Measurements from ENCODE around the gene KIF26A. TPM values are rescaled to one million over a fixed set of nuclear protein-coding genes. Genes with fewer than 3 reads are reported as not detected.
"Not testable (repeated sequence)": the region's sequence is repeated elsewhere in the genome, so short reads cannot be mapped to it uniquely, and the experiment has no call there.

The KIF26A gene
- total and polyA plus RNA-seq, 2 of the 13 experiments (the other 11 are each of a cell fraction or from before 2014, with no cell fraction given), result not detected

GRCh38 chr14:104152686-104153393 is 14.5 kb downstream of the KIF26A start:
- POLR2A ChIA-PET, result no interaction called here
- Histone ChIP-seq H3K27me3 (ENCODE audit: control insufficient read depth in 1 of 2, insufficient read depth in 2 of 2, low read length in 2 of 2) (peaks cover 11 to 33% of the 10 kb centered on the region in 2 experiments; a peak in 4 of 5 replicates), H3K4me2 (ENCODE audit: low read depth, low read length) (no peak overlapping the region), H3K9ac (ENCODE audit: insufficient read depth, low read depth, low read length) (no peak overlapping the region), H3K79me2 (ENCODE audit: insufficient read depth, low read length) (no peaks in the 10 kb centered on the region), H3K36me3 (replicated peaks in 1 of 2; ENCODE audit: control insufficient read depth in 1 of 2, insufficient read depth in 2 of 2, low read length in 2 of 2) (no peaks in the 10 kb centered on the region), H3K9me3 (ENCODE audit: low read length) (no peaks in the 10 kb centered on the region), H2AFZ (ENCODE audit: low read length) (no peak overlapping the region), H3K4me3 (replicated peaks in 1 of 3; ENCODE audit: insufficient read depth in 1 of 3, low read depth in 2 of 3, low read length in 3 of 3) (no peak overlapping the region), H4K20me1 (ENCODE audit: insufficient read depth, low read length) (0 out of 2 replicates have a peak, but pooled peaks cover 3% of the 10 kb centered on the region), H3K27ac (ENCODE audit: extremely low read length, insufficient read depth, low read length) (no peak overlapping the region), H3K4me1 (ENCODE audit: insufficient read depth, low read length) (no peaks in the 10 kb centered on the region)
- TF ChIP-seq JUN (CRISPR knock-in tag; IDR thresholded peaks at IDR 0.05) (no peak), PRDM4 (CRISPR knock-in tag; IDR thresholded peaks at IDR 0.05; ENCODE audit: borderline replicate concordance) (no peak), SMAD3 (CRISPR knock-in tag; IDR thresholded peaks at IDR 0.05) (no peak), ZZZ3 (CRISPR knock-in tag; IDR thresholded peaks at IDR 0.05; ENCODE audit: borderline replicate concordance) (no peak), GABPA (IDR thresholded peaks at IDR 0.05; ENCODE audit: low read depth, low read length) (no peak), GABPA (CRISPR knock-in tag; IDR thresholded peaks at IDR 0.05; ENCODE audit: low read depth) (no peak), RELA (CRISPR knock-in tag; IDR thresholded peaks at IDR 0.05) (no peak), ZBTB7B (CRISPR knock-in tag; IDR thresholded peaks at IDR 0.05) (no peak), ZNF605 (CRISPR knock-in tag; IDR thresholded peaks at IDR 0.05) (no peak), THYN1 (CRISPR knock-in tag; IDR thresholded peaks at IDR 0.05; ENCODE audit: borderline replicate concordance, low read depth) (no peak), SYNCRIP (IDR thresholded peaks at IDR 0.05; ENCODE audit: insufficient read depth, low read depth, low read length) (no peak)
- TF ChIP-seq, protein P1, sequence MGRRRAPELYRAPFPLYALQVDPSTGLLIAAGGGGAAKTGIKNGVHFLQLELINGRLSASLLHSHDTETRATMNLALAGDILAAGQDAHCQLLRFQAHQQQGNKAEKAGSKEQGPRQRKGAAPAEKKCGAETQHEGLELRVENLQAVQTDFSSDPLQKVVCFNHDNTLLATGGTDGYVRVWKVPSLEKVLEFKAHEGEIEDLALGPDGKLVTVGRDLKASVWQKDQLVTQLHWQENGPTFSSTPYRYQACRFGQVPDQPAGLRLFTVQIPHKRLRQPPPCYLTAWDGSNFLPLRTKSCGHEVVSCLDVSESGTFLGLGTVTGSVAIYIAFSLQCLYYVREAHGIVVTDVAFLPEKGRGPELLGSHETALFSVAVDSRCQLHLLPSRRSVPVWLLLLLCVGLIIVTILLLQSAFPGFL (CRISPR knock-in tag; IDR thresholded peaks at IDR 0.05), result no peak
- TF ChIP-seq, protein P2, sequence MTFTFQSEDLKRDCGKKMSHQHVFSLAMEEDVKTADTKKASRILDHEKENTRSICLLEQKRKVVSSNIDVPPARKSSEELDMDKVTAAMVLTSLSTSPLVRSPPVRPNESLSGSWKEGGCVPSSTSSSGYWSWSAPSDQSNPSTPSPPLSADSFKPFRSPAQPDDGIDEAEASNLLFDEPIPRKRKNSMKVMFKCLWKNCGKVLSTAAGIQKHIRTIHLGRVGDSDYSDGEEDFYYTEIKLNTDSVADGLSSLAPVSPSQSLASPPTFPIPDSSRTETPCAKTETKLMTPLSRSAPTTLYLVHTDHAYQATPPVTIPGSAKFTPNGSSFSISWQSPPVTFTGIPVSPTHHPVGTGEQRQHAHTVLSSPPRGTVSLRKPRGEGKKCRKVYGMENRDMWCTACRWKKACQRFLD (CRISPR knock-in tag; IDR thresholded peaks at IDR 0.05; ENCODE audit: borderline replicate concordance), result no peak
- CTCF ChIA-PET (ENCODE audit: low intra/inter-chr PET ratio, low total read pairs), result no interaction called here
- BruUV-seq (replicated peaks), result no TSS peak
- FAIRE-seq (no peak), DNase-seq (ENCODE audit: low spot score) (no peak), ATAC-seq (no peak)
- 28% methylated on average over 10 of the region's 21 CpGs for WGBS (ENCODE audit: low lambda C conversion rate)
- in situ Hi-C loops (cut with HindIII; ENCODE audit: extremely low pct_ligation_motif_present, low pct_unique_long_range_greater_than_20kb) (no loop called here), intact Hi-C loops (cut with micrococcal nuclease; ENCODE audit: unreplicated experiment) (no loop called here)

GRCh38 chr14:104153394-104153755 is 15.0 kb downstream of the KIF26A start:
- ATAC-seq; BruUV-seq (replicated peaks); intact Hi-C loops (cut with micrococcal nuclease; ENCODE audit: unreplicated experiment); H3K36me3 ChIP-seq (replicated peaks in 1 of 2; ENCODE audit: control insufficient read depth in 1 of 2, insufficient read depth in 2 of 2, low read length in 2 of 2); H3K4me2 ChIP-seq (ENCODE audit: low read depth, low read length); H3K4me1 ChIP-seq (ENCODE audit: insufficient read depth, low read length); H3K4me3 ChIP-seq (replicated peaks in 1 of 3; ENCODE audit: insufficient read depth in 1 of 3, low read depth in 2 of 3, low read length in 3 of 3); H3K9ac ChIP-seq (ENCODE audit: insufficient read depth, low read depth, low read length); H3K27ac ChIP-seq (ENCODE audit: extremely low read length, insufficient read depth, low read length); H2AFZ ChIP-seq (ENCODE audit: low read length); POLR2A ChIA-PET; DNase-seq (ENCODE audit: low spot score); H3K9me3 ChIP-seq (ENCODE audit: low read length); H4K20me1 ChIP-seq (ENCODE audit: insufficient read depth, low read length); CTCF ChIA-PET (ENCODE audit: low intra/inter-chr PET ratio, low total read pairs); in situ Hi-C loops (cut with HindIII; ENCODE audit: extremely low pct_ligation_motif_present, low pct_unique_long_range_greater_than_20kb); FAIRE-seq; H3K79me2 ChIP-seq (ENCODE audit: insufficient read depth, low read length): not testable (repeated sequence)
- WGBS (ENCODE audit: low lambda C conversion rate), result 4% methylated on average over 4 of the region's 7 CpGs
- H3K27me3 ChIP-seq (ENCODE audit: control insufficient read depth in 1 of 2, insufficient read depth in 2 of 2, low read length in 2 of 2), result peaks cover 11 to 35% of the 10 kb centered on the region in 2 experiments; a peak in 4 of 5 replicates

Data from HepG2 (cell line).